ENCODE measurements around the gene SVOPL.

GRCh38 chr7:138712652-138713051 lies 11.5 kb upstream of the SVOPL start:
- no peak for TF ChIP-seq SUZ12 (IDR thresholded peaks at IDR 0.05; ENCODE audit: extremely low read depth, insufficient read depth, insufficient read length)
- no peak for TF ChIP-seq ZNF274 (IDR thresholded peaks at IDR 0.05; ENCODE audit: low read depth, low read length)
- TF ChIP-seq YY1 (IDR thresholded peaks at IDR 0.05; ENCODE audit: insufficient read depth, insufficient read length), result no peak

All from NT2/D1 (cell line).